CD4-positive, alpha-beta T cell (primary cell): ENCODE measurements around the gene RAG1. TPM values are rescaled to one million over a fixed set of nuclear protein-coding genes. Genes with fewer than 3 reads are reported as not detected.

Experiments
- ATAC-seq: fragments of 200-7000 bp; cut with Tn5 transposase; one replicate; pipeline ENCODE4 v1.10.0; 2022; ENCODE audit warnings: mild to moderate bottlenecking; ENCODE audit not compliant: poor library complexity
- CTCF ChIA-PET: fragments of 350-600 bp; sonication (Branson Sonifier 250); formaldehyde crosslinking; loops from one replicate; lab custom pipeline; 2021; ENCODE audit warnings: antibody characterized with exemption, inconsistent platforms; lab: Charles Lee
- POLR2A ChIA-PET: fragments of 350-600 bp; sonication (Branson Sonifier 250); formaldehyde crosslinking; loops from one replicate; lab custom pipeline; 2021; ENCODE audit warnings: antibody characterized with exemption, inconsistent platforms; lab: Charles Lee
- DNase-seq, 14 experiments: peaks; one replicate each; pipeline ENCODE4 v3.0.0-alpha.2; 2013 to 2020; ENCODE audit warnings: mixed read lengths in 2 of 14
- H3K27ac ChIP-seq, 2 donors: one replicate each; pipeline versions ENCODE4 v1.5.1 to v1.7.0; 2013; ENCODE audit warnings: low read length in 2 of 2, low read depth in 1 of 2, mild to moderate bottlenecking in 1 of 2
- H3K27me3 ChIP-seq, 2 experiments: 1 replicate in 1 of 2; 2 replicates in 1 of 2; pipeline versions ENCODE4 v1.6.1 to v1.7.0; 2013; ENCODE audit warnings: low read length in 2 of 2, control low read depth in 1 of 2, mild to moderate bottlenecking in 1 of 2, moderate library complexity in 1 of 2; ENCODE audit not compliant: insufficient read depth in 2 of 2, control insufficient read depth in 1 of 2
- H3K36me3 ChIP-seq: one replicate; pipeline ENCODE4 v1.6.1; 2013; ENCODE audit warnings: low read length, control low read depth; ENCODE audit not compliant: insufficient read depth
- H3K4me1 ChIP-seq: one replicate; pipeline ENCODE4 v1.6.1; 2013; ENCODE audit warnings: low read length, control low read depth; ENCODE audit not compliant: insufficient read depth
- H3K4me3 ChIP-seq: one replicate; pipeline ENCODE4 v1.5.1; 2013; ENCODE audit warnings: mild to moderate bottlenecking, low read length, moderate library complexity
- H3K9me3 ChIP-seq, 2 experiments: 1 replicate in 1 of 2; 2 replicates in 1 of 2; pipeline versions ENCODE4 v1.6.1 to v1.7.0; 2013; ENCODE audit warnings: low read length in 2 of 2, mild to moderate bottlenecking in 2 of 2, control low read depth in 1 of 2, moderate library complexity in 1 of 2; ENCODE audit not compliant: control insufficient read depth in 1 of 2, insufficient read depth in 1 of 2
- H3K27ac Mint-ChIP-seq: one replicate; pipeline ENCODE4 v1.8.0; 2020; ENCODE audit warnings: mixed read lengths
- H3K27me3 Mint-ChIP-seq: one replicate; pipeline ENCODE4 v1.8.0; 2021; ENCODE audit warnings: mixed read lengths
- H3K36me3 Mint-ChIP-seq: one replicate; pipeline ENCODE4 v1.8.0; 2021; ENCODE audit warnings: low read depth, mixed read lengths
- H3K4me1 Mint-ChIP-seq: one replicate; pipeline ENCODE4 v1.8.0; 2021; ENCODE audit warnings: low read depth, mixed read lengths
- H3K4me3 Mint-ChIP-seq: one replicate; pipeline ENCODE4 v1.8.0; 2020; ENCODE audit warnings: mild to moderate bottlenecking, mixed read lengths
- H3K9me3 Mint-ChIP-seq: one replicate; pipeline ENCODE4 v1.8.0; 2020; ENCODE audit warnings: mixed read lengths
- CTCF ChIP-seq: fragments of 200-600 bp; IDR thresholded peaks from one replicate; pipeline ENCODE4 v1.8.0; 2022; ENCODE audit warnings: antibody characterized with exemption, mild to moderate bottlenecking
- intact Hi-C, 2 experiments: fragments of 100-400 bp; cut with DNase I in 1 of 2; cut with micrococcal nuclease in 1 of 2; formaldehyde crosslinking; loops; one replicate each; pipeline versions ENCODE4 v1.15.1 to v1.9.0; 2023 to 2025; cut with DNase I, micrococcal nuclease
- total RNA-seq, 174 experiments: library from RNA in 2 of 174; stranded (reverse) in 2 of 174; gene quantifications; one replicate each; pipeline ENCODE4 v1.2.3 and lab custom pipeline; 2021 to 2026

The RAG1 gene
- total RNA-seq, 2 experiments from 2014 or later = 0.22 TPM; not detected in 1

GRCh38 chr11:36574486-36574885 lies 6.7 kb downstream of the RAG1 start:
- peaks cover 48% of the 10 kb centered on the region for H3K27me3 Mint-ChIP-seq
- DNase-seq = no peak
- H3K27ac Mint-ChIP-seq = no peak overlapping the region
- no peaks in the 10 kb centered on the region for H3K9me3 Mint-ChIP-seq
- CTCF ChIA-PET = no interaction called here
- Histone ChIP-seq H3K27ac (no peak overlapping the region), H3K9me3 (no peaks in the 10 kb centered on the region), H3K4me3 (no peak overlapping the region), H3K4me1 (no peaks in the 10 kb centered on the region), H3K36me3 (no peaks in the 10 kb centered on the region), H3K27me3 (peaks cover 6 to 16% of the 10 kb centered on the region in 2 experiments)
- no peak overlapping the region for H3K4me3 Mint-ChIP-seq
- POLR2A ChIA-PET = no interaction called here
- intact Hi-C loops = no loop called here
- ATAC-seq = no peak
- no peaks in the 10 kb centered on the region for H3K4me1 Mint-ChIP-seq
- no peak for TF ChIP-seq CTCF
- H3K36me3 Mint-ChIP-seq = no peaks in the 10 kb centered on the region

GRCh38 chr11:36577373-36577772 lies 9.6 kb downstream of the RAG1 start:
- intact Hi-C loops = no loop called here
- Mint-ChIP-seq H3K27ac (no peak overlapping the region), H3K4me1 (no peaks in the 10 kb centered on the region), H3K4me3 (no peak overlapping the region), H3K27me3 (peaks cover 31% of the 10 kb centered on the region), H3K9me3 (peaks cover 6% of the 10 kb centered on the region), H3K36me3 (no peaks in the 10 kb centered on the region)
- no peak for DNase-seq
- no peak for TF ChIP-seq CTCF
- no peaks in the 10 kb centered on the region for H3K36me3 ChIP-seq
- no peak overlapping the region for H3K4me3 ChIP-seq
- H3K4me1 ChIP-seq = no peaks in the 10 kb centered on the region
- ChIA-PET CTCF (no interaction called here), POLR2A (no interaction called here)
- peaks cover 7 to 8% of the 10 kb centered on the region in 2 experiments for H3K9me3 ChIP-seq
- H3K27ac ChIP-seq = no peak overlapping the region
- peaks cover 0 to 4% of the 10 kb centered on the region in 2 experiments for H3K27me3 ChIP-seq
- ATAC-seq = no peak

GRCh38 chr11:36577859-36578258 lies 10.1 kb downstream of the RAG1 start:
- intact Hi-C loops = no loop called here
- Histone ChIP-seq H3K4me1 (no peaks in the 10 kb centered on the region), H3K36me3 (no peaks in the 10 kb centered on the region), H3K9me3 (peaks cover 7 to 8% of the 10 kb centered on the region in 2 experiments), H3K27me3 (peaks cover 0 to under 1% of the 10 kb centered on the region in 2 experiments), H3K27ac (no peak overlapping the region), H3K4me3 (no peak overlapping the region)
- TF ChIP-seq CTCF = no peak
- peaks cover 7% of the 10 kb centered on the region for H3K9me3 Mint-ChIP-seq
- no peak overlapping the region for H3K4me3 Mint-ChIP-seq
- no peak for ATAC-seq
- no peaks in the 10 kb centered on the region for H3K4me1 Mint-ChIP-seq
- H3K27me3 Mint-ChIP-seq = peaks cover 26% of the 10 kb centered on the region
- ChIA-PET POLR2A (no interaction called here), CTCF (no interaction called here)
- H3K27ac Mint-ChIP-seq = no peak overlapping the region
- no peaks in the 10 kb centered on the region for H3K36me3 Mint-ChIP-seq
- no peak for DNase-seq
